Stimulated activated CD4-positive, alpha-beta T cell treated with anti-CD3 and anti-CD28 coated beads, Interleukin-4, amount 100 ng/mL, for 1 hour (primary cell): ENCODE results near the gene TTC3.

Source experiments
- DNase-seq: peaks from one replicate; pipeline ENCODE4 v3.0.0-alpha.2; 2020

Gene TTC3

GRCh38 chr21:37060296-37060695 is 12.8 kb upstream of the TTC3 start:
- no peak for DNase-seq

- DNase-seq = no peak
Observed at GRCh38 chr21:37061926-37062592, 11.0 kb upstream of the TTC3 start.

- no peak for DNase-seq
Observed at GRCh38 chr21:37062593-37062935, 10.5 kb upstream of the TTC3 start.

DNA sequence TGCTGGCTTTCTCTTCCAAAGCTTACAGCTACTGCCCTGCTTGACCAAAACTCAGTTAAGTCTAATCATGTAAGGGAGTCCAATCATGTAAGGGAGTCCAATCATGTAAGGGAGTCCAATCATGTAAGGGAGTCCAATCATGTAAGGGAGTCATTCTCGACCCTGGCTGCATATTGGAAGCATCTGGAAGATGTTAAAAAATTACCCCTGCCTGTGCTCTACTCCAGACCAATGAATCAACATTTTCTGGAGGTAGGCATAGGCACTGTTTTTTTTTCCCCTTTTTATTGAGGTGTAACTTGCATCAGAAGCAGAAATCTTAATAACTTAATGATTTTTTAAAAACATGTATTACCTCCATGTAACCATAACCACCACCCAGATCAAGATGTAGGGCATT is 9.6 kb upstream of the TTC3 start:
- no peak for DNase-seq

- no peak for DNase-seq
Observed at GRCh38 chr21:37064841-37065240, 8.2 kb upstream of the TTC3 start.

DNA sequence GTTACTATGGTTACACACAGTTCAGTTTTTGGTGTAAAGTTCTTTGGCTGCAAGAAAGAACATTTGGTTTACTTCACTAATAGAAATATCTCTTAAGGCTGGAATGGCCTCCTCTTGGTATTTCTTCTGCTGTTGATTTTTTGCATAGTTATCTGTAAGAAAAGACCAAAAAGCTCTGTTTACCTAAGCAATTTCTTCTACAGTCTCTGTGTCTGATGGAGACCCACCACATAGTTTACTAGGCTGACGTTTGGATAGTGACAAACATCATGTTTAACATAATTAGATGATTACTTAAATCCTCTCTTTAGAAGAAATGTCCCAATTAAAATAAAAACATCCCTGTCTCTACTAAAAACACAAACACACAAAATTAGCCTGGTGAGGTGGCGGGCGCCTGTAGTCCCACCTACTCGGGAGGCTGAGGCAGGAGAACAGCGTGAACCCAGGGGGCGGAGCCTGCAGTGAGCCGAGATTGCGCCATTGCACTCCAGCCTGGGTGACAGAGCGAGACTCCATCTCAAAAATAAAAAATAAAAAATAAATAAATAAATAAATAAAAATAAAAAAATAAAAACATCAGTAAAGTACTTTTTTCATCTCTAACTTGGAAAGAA is 7.4 kb upstream of the TTC3 start:
- DNase-seq = no peak

GRCh38 chr21:37071561-37072273 is 1.3 kb upstream of the TTC3 start:
- no peak for DNase-seq

DNA sequence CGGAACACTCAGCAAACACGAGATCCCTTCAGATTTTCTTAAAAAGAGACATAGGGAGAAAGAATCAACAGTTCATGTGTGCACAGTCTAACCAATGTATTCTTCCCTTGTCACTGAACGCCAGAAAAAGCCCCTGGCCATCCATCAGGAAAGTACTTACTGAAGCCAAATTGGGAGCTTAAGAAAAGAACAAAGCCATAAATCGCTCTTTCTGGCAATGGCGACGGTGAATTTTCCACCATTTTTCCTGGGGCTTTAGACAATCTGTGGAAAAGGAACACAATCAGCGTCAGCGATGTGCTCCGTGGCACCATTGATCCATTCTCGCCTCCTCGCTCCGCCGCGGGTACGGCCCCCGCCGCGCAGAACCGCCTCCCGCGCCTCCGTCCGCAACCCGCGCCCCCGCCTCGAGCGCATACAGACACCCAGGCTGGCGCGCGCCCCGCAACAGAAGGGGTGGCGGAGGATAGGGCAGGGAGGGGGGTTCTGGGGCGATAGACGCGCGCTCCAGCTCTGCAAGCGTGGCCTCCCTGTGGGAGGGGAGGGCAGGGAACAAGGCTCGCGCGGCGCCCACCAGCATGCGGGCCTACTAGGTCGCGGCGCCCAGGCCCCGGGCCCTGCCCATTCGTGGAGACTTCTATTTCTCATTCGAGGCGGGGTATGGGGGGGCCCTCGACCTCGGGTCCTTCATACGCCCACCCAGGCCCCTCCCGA is 623 bp upstream of the TTC3 start:
- DNase-seq = peak; percentile 73

DNA sequence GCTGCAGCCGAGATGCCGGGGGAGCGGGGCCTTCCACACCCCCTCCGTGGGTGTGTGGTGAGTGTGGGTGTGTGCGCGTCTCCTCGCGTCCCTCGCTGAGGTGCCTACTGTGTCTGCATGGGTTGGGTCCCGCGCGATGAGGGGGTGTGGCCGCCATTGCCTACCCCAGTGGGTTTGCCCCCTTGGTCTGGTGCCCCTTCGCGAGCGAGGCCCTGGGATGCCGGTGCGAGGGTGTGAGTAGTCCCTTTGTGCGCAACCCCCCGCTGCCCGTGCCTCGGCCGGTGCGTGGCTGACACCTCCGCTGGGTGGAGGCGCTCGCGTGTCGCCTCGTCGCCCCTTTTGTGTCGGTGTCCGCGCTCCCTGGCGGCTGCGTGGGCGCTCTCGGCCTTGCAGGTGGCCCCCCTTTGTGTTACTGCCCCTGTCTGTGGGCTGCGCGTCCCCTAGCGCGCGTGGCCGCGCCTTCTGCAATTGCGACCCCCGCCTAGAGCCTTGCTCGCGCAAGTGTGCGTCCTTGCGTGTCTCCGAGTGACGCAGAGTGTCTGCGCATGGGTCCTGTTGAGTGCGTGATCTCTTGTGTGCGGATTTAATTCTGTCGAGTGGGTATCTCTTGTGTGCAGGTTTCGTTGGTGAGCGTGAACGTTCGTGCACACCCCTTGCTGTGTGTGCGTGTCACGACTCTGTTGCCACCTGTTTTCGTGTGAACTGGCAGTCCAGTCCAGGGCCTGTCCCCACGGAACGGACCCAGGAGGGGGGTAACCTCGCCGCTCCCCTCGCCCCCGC is 553 bp downstream of the TTC3 start:
- DNase-seq = peak; percentile 57

GRCh38 chr21:37074197-37074510 is 1.1 kb downstream of the TTC3 start:
- DNase-seq = no peak

GRCh38 chr21:37074546-37074945 is 1.5 kb downstream of the TTC3 start:
- no peak for DNase-seq

- no peak for DNase-seq
Observed at GRCh38 chr21:37075214-37075770, 2.2 kb downstream of the TTC3 start.

DNA sequence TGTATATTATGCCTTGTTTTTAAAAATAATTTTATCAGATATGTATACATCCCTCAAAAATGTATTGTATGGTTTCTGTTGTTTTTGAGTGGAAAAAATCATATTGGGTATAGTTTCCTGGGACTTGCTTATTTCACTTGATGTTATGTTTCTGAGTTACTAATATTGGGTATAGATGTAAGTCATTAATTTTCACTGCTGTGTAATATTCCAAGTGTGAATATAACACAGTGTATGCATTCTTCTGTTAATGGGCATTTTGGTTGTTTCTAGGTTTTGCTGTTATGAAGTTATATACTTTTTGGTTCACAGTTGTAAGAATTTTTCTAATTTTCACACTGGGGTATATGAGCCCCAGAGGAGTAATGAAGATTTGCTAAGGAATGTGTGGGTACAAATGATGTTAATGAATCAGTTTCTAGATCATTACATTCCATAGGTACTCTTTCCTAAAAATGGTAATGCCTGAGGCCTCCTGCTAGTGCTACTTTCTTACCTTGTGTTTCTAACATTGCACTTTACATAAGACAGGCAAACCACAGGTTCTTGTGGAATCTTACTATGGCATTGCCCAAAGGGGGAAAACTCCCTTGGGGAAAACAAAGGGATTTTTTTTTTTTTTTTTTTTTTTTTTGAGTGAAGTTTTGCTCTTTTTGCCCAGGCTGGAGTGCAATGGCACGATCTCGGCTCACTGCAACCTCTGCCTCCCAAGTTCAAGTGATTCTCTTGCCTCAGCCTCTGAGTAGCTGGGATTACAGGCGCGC is 3.2 kb downstream of the TTC3 start:
- no peak for DNase-seq

- DNase-seq = no peak
Observed at GRCh38 chr21:37077403-37077802, 4.3 kb downstream of the TTC3 start.

- DNase-seq = no peak
Observed at GRCh38 chr21:37079211-37079824, 6.3 kb downstream of the TTC3 start.

- no peak for DNase-seq
Observed at GRCh38 chr21:37082375-37082774, 9.3 kb downstream of the TTC3 start.

- DNase-seq = no peak
Observed at GRCh38 chr21:37082856-37083528, 9.9 kb downstream of the TTC3 start.

GRCh38 chr21:37085726-37086125 is 12.7 kb downstream of the TTC3 start:
- no peak for DNase-seq

DNA sequence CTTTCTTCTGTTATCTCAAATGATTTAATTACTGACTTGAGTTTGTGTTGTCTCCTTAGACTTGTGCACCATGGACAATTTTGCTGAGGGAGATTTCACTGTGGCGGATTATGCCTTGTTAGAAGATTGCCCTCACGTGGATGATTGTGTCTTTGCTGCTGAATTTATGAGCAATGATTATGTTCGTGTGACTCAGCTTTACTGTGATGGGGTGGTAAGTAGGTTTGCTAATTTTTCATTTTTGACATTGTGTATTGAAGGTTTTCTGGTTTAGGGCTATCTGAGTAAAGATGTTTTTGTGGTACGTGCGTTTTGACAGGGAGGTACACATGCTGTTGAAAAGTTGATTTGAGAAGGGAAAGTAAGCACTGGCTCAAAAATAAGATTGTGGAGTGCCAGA is 14.1 kb downstream of the TTC3 start:
- DNase-seq = no peak

DNA sequence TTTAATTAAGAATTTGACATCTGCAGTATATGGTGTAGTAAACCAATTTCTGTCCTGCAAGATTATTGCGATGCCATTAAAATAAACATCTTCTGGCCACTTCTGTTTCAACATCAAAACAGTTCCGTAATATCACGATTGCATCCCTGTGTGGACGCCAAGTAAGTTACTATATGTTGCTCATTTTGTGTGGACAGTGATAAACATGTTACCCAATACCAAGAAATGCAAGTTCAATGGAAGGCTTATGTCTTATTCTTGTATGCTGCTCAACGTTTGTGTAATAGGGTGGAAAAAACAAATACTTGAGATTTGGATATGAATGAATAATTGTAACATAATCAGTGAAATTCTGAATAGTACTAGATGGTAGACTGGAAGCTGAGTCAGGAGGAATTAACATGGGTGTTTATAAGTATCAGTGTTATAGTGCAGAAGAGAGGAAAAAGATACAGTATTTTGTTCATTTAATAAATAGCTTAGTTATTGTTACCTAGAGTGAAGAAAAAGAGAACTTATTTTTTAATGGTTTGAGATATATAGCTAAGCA is 15.2 kb downstream of the TTC3 start:
- DNase-seq = no peak

GRCh38 chr21:37093977-37094376 is 20.9 kb downstream of the TTC3 start:
- DNase-seq = no peak
